Activated CD4-positive, alpha-beta T cell treated with anti-CD3 and anti-CD28 coated beads, Interleukin-2, amount 10 ng/mL, durations not matched to agents 7 days and 5 days (primary cell): ENCODE data around the gene FUT7. TPM values are rescaled to one million over a fixed set of nuclear protein-coding genes. Genes with fewer than 3 reads are reported as not detected.

ENCODE experiments used
- CTCF ChIA-PET: fragments of 350-600 bp; sonication (Branson Sonifier 250); formaldehyde crosslinking; loops from one replicate; lab custom pipeline; 2021; ENCODE audit warnings: antibody characterized with exemption; lab: Charles Lee
- POLR2A ChIA-PET: fragments of 350-600 bp; sonication (Branson Sonifier 250); formaldehyde crosslinking; loops from one replicate; lab custom pipeline; 2021; ENCODE audit warnings: antibody characterized with exemption; lab: Charles Lee
- DNase-seq: peaks from one replicate; pipeline ENCODE4 v3.0.0-alpha.2; 2020
- H3K27ac Mint-ChIP-seq: one replicate; pipeline ENCODE4 v1.8.0; 2021; ENCODE audit warnings: mild to moderate bottlenecking, moderate library complexity, mixed read lengths
- H3K27me3 Mint-ChIP-seq: one replicate; pipeline ENCODE4 v1.8.0; 2021; ENCODE audit warnings: mixed read lengths
- H3K36me3 Mint-ChIP-seq: one replicate; pipeline ENCODE4 v1.8.0; 2021; ENCODE audit warnings: low read depth, mixed read lengths
- H3K4me1 Mint-ChIP-seq: one replicate; pipeline ENCODE4 v1.8.0; 2021; ENCODE audit warnings: mixed read lengths
- H3K4me3 Mint-ChIP-seq: one replicate; pipeline ENCODE4 v1.8.0; 2021; ENCODE audit warnings: mild to moderate bottlenecking, moderate library complexity, mixed read lengths
- H3K9me3 Mint-ChIP-seq: one replicate; pipeline ENCODE4 v1.8.0; 2021; ENCODE audit warnings: mixed read lengths
- total RNA-seq, 2 experiments: library from RNA; stranded (reverse); gene quantifications; one replicate each; pipeline ENCODE4 v1.2.3, GENCODE V29; 2021

The FUT7 gene
- total RNA-seq, 2 experiments from 2014 or later = 8.9 to 10.3 TPM

- CTCF ChIA-PET = interaction anchor here (0.5 to 2.6 kb wide), 7 partner anchors 19 to 174 kb away, joined by 3 to 15 read pairs (median 5); partner anchors contain the start of gene AJM1
- Mint-ChIP-seq H3K4me3 (peak within 1 kb of the TSS; percentile 59), H3K27ac (peak within 1 kb of the TSS; percentile 89), H3K36me3 (peaks cover 7% of the 10 kb centered on the region), H3K4me1 (peaks cover 52% of the 10 kb centered on the region), H3K27me3 (peaks cover 6% of the 10 kb centered on the region), H3K9me3 (no peaks in the 10 kb centered on the region)
- peak; percentile 60 for DNase-seq
- POLR2A ChIA-PET = no interaction called here
Observed at GRCh38 chr9:136996361-136997292, 35.3 kb downstream of the FUT7 start, which contains the start of gene CLIC3. CLIC3 (minus strand) TSS chr9:136996568; CDS start chr9:136996543, 25 bp downstream.

GRCh38 chr9:136995772-136996311 lies 36.0 kb downstream of the FUT7 start:
- ChIA-PET CTCF (interaction anchor here (0.5 to 2.6 kb wide), 6 partner anchors 18 to 173 kb away, joined by 3 to 15 read pairs (median 6); partner anchors contain the start of gene AJM1), POLR2A (no interaction called here)
- Mint-ChIP-seq H3K27ac (peak overlapping the region; percentile 81), H3K27me3 (peaks cover 6% of the 10 kb centered on the region), H3K9me3 (no peaks in the 10 kb centered on the region), H3K4me3 (peak overlapping the region; percentile 59), H3K36me3 (peaks cover 7% of the 10 kb centered on the region), H3K4me1 (peaks cover 55% of the 10 kb centered on the region)
- no peak for DNase-seq

- H3K4me1 Mint-ChIP-seq = peaks cover 50% of the 10 kb centered on the region
- H3K4me3 Mint-ChIP-seq = no peak overlapping the region
- CTCF ChIA-PET = interaction anchor here (1.2 to 2.4 kb wide), 2 partner anchors 34 to 40 kb away, joined by 10 to 11 read pairs; partner anchors contain the start of gene ABCA2
- H3K36me3 Mint-ChIP-seq = peaks cover 7% of the 10 kb centered on the region
- POLR2A ChIA-PET = no interaction called here
- no peak overlapping the region for H3K27ac Mint-ChIP-seq
- H3K27me3 Mint-ChIP-seq = peaks cover 4% of the 10 kb centered on the region
- no peaks in the 10 kb centered on the region for H3K9me3 Mint-ChIP-seq
- no peak for DNase-seq
Observed at GRCh38 chr9:136995362-136995761, 36.5 kb downstream of the FUT7 start.

- peaks cover 45% of the 10 kb centered on the region for H3K4me1 Mint-ChIP-seq
- peaks cover 7% of the 10 kb centered on the region for H3K36me3 Mint-ChIP-seq
- DNase-seq = no peak
- H3K27ac Mint-ChIP-seq = no peak overlapping the region
- H3K4me3 Mint-ChIP-seq = no peak overlapping the region
- POLR2A ChIA-PET = no interaction called here
- peaks cover 7% of the 10 kb centered on the region for H3K27me3 Mint-ChIP-seq
- CTCF ChIA-PET = interaction anchor here (1.2 to 2.4 kb wide), 3 partner anchors 9 to 34 kb away, joined by 3 to 11 read pairs (median 3); partner anchors contain the start of gene ABCA2
- H3K9me3 Mint-ChIP-seq = no peaks in the 10 kb centered on the region
Observed at GRCh38 chr9:136994888-136995230, 37.0 kb downstream of the FUT7 start.

- Mint-ChIP-seq H3K4me3 (peak overlapping the region; percentile 82), H3K9me3 (no peaks in the 10 kb centered on the region), H3K27me3 (peaks cover 7% of the 10 kb centered on the region), H3K27ac (no peak overlapping the region), H3K36me3 (peaks cover 7% of the 10 kb centered on the region), H3K4me1 (peaks cover 43% of the 10 kb centered on the region)
- ChIA-PET CTCF (interaction anchor here (1.2 to 2.4 kb wide), 5 partner anchors 9 to 151 kb away, joined by 3 to 11 read pairs (median 3); partner anchors contain the start of gene ABCA2), POLR2A (no interaction called here)
- no peak for DNase-seq
Observed at GRCh38 chr9:136994180-136994887, 37.6 kb downstream of the FUT7 start.

GRCh38 chr9:136992819-136993369 lies 39.0 kb downstream of the FUT7 start:
- Mint-ChIP-seq H3K36me3 (peaks cover 7% of the 10 kb centered on the region), H3K4me1 (peaks cover 32% of the 10 kb centered on the region), H3K27ac (peak overlapping the region; percentile 82), H3K27me3 (peaks cover 11% of the 10 kb centered on the region), H3K9me3 (no peaks in the 10 kb centered on the region), H3K4me3 (peak overlapping the region; percentile 82)
- ChIA-PET CTCF (interaction anchor here (0.9 to 2.4 kb wide), 11 partner anchors 8 to 264 kb away, joined by 3 to 16 read pairs (median 3); partner anchors contain the start of gene ABCA2), POLR2A (interaction anchor here (1.1 kb wide), 1 partner anchor 14 kb away, joined by 3 read pairs; no protein-coding TSS in a partner anchor)
- DNase-seq = no peak

DNA sequence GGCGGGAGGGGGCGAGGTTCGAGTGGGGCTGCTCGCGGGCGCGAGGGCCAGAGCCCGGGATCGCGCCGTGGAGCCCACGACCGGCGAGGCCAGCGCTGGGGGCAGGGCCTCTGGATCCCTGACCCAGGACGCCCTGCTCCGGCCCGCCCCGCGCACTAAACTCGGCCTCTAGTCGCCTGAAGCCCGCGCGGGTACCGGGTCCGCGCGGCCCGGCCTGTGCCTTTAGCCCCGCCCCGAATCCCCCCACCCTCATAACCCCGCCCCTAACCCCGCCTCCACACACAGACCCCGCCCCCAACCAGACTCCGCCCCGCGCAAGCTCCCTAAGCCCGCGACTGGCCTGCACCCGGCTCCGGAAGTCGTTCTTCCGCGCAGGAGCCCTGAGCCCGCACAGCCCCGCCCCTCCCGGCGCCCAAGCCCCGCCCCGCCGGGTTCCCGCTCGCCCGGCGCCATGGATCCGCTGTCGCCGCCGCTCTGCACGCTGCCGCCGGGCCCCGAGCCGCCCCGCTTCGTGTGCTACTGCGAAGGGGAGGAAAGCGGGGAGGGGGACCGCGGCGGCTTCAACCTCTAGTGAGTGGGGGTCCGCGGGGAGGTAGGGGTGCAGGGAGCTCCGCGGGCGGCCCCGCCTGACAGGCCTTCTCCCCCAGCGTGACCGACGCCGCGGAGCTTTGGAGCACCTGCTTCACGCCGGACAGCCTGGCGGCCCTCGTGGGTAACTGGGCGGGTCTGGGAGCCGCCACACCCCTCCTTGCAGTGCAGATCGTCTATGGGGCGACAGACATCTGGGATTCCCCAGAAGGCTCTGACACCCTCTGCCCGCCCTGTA lies 39.7 kb downstream of the FUT7 start, which contains the start of gene PAXX:
Gene PAXX (plus strand): TSS at position 430 of the 826 bp plus-strand sequence. CDS start 22 bp downstream, at position 452.
- H3K36me3 Mint-ChIP-seq = peaks cover 7% of the 10 kb centered on the region
- peak within 1 kb of the TSS; percentile 86 for H3K27ac Mint-ChIP-seq
- DNase-seq = peak; percentile 93
- no peaks in the 10 kb centered on the region for H3K9me3 Mint-ChIP-seq
- ChIA-PET POLR2A (interaction anchor here (1.1 kb wide), 1 partner anchor 14 kb away, joined by 3 read pairs; no protein-coding TSS in a partner anchor), CTCF (interaction anchor here (0.9 to 2.2 kb wide), 8 partner anchors 9 to 264 kb away, joined by 3 to 16 read pairs (median 4); partner anchors contain the start of gene ABCA2)
- peaks cover 25% of the 10 kb centered on the region for H3K4me1 Mint-ChIP-seq
- H3K27me3 Mint-ChIP-seq = peaks cover 12% of the 10 kb centered on the region
- H3K4me3 Mint-ChIP-seq = peak within 1 kb of the TSS; percentile 82

DNA sequence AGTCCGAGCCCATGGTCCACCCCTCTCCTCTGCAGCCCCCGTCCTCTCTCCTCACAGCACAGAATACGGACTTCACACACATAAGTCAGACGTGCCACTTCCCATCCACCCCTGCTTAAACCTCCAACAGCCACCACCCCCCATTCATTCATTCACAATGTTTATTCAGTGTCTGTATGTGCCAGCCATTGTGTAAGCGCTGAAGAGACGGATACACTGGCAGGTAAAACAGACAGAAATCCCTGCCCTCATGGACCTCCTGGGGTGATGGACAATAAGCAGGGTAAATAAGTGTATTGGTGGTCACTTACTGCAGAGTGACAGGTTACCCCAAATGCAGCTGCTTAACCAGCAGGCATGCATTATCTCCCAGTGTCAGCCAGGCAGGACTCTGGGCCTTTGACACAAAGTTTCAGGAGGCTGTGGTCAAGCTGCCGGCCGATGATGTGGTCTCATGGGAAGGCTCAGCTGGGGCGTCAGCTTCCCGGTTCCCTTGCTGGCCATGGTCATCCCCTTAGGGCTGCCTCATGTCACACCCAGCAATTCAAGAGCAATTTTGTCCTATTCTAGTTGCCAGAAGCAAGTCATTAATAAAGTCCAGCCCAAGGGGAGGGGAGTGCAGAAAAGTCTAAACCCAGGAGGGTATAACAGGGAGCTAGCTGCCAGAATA lies 41.5 kb downstream of the FUT7 start:
- H3K27me3 Mint-ChIP-seq = peaks cover 18% of the 10 kb centered on the region
- H3K36me3 Mint-ChIP-seq = peaks cover 7% of the 10 kb centered on the region
- ChIA-PET POLR2A (no interaction called here), CTCF (no interaction called here)
- peak overlapping the region; percentile 26 for H3K27ac Mint-ChIP-seq
- no peaks in the 10 kb centered on the region for H3K9me3 Mint-ChIP-seq
- H3K4me1 Mint-ChIP-seq = peaks cover 15% of the 10 kb centered on the region
- DNase-seq = no peak
- no peak overlapping the region for H3K4me3 Mint-ChIP-seq

GRCh38 chr9:136988872-136989271 lies 43.0 kb downstream of the FUT7 start:
- Mint-ChIP-seq H3K4me1 (peaks cover 13% of the 10 kb centered on the region), H3K27ac (no peak overlapping the region), H3K9me3 (no peaks in the 10 kb centered on the region), H3K4me3 (no peak overlapping the region), H3K36me3 (peaks cover 5% of the 10 kb centered on the region), H3K27me3 (peaks cover 30% of the 10 kb centered on the region)
- no peak for DNase-seq
- CTCF ChIA-PET = interaction anchor here (1.0 to 2.0 kb wide), 2 partner anchors 40 to 146 kb away, joined by 3 to 9 read pairs; no protein-coding TSS in a partner anchor
- POLR2A ChIA-PET = interaction anchor here (0.7 kb wide), 1 partner anchor 39 kb away, joined by 7 read pairs; no protein-coding TSS in a partner anchor

- Mint-ChIP-seq H3K36me3 (no peaks in the 10 kb centered on the region), H3K4me1 (peaks cover 2% of the 10 kb centered on the region), H3K9me3 (no peaks in the 10 kb centered on the region), H3K27ac (no peak overlapping the region), H3K4me3 (no peak overlapping the region), H3K27me3 (peaks cover 33% of the 10 kb centered on the region)
- ChIA-PET POLR2A (no interaction called here), CTCF (interaction anchor here (0.8 to 1.9 kb wide), 4 partner anchors 10 to 144 kb away, joined by 3 to 6 read pairs (median 4); partner anchors contain the start of gene AJM1)
- no peak for DNase-seq
Observed at GRCh38 chr9:136985853-136986252, 46.0 kb downstream of the FUT7 start.
